HepG2 (cell line): Measurements from ENCODE around the gene RPL26. TPM values are rescaled to one million over a fixed set of nuclear protein-coding genes. Genes with fewer than 3 reads are reported as not detected.
A peak's percentile ranks its signal among the peaks of the same experiment; 100 is the strongest.

Source experiments
- CEBPZ ChIP-seq: IDR thresholded peaks from 2 replicates; pipeline ENCODE4 v1.6.1; 2012; ENCODE audit warnings: low read length, improper control_type of control experiment
- CHD2 ChIP-seq: IDR thresholded peaks from 2 replicates; pipeline ENCODE4 v1.6.1; 2011; ENCODE audit warnings: low read depth, low read length, improper control_type of control experiment
- DNMT1 ChIP-seq: sonication (generic); formaldehyde crosslinking; IDR thresholded peaks from 2 replicates; pipeline ENCODE4 v1.5.1; 2020; ENCODE audit warnings: mild to moderate bottlenecking, missing genetic modification reagents
- GFI1 ChIP-seq: sonication (generic); formaldehyde crosslinking; IDR thresholded peaks from 2 replicates; pipeline ENCODE4 v1.5.0; 2020; ENCODE audit warnings: missing genetic modification reagents, mild to moderate bottlenecking, borderline replicate concordance
- GLMP ChIP-seq: sonication (generic); formaldehyde crosslinking; IDR thresholded peaks from 2 replicates; pipeline ENCODE4 v1.9.0; 2021; ENCODE audit warnings: missing genetic modification reagents, mild to moderate bottlenecking, borderline replicate concordance
- GPBP1L1 ChIP-seq: sonication (generic); formaldehyde crosslinking; IDR thresholded peaks from 2 replicates; pipeline ENCODE4 v1.5.0; 2020; ENCODE audit warnings: mild to moderate bottlenecking, missing genetic modification reagents
- HINFP ChIP-seq: sonication (generic); formaldehyde crosslinking; IDR thresholded peaks from 2 replicates; pipeline ENCODE4 v1.4.0; 2020; ENCODE audit warnings: low read depth, mild to moderate bottlenecking, missing genetic modification reagents
- JUNB ChIP-seq: sonication (generic); formaldehyde crosslinking; IDR thresholded peaks from 2 replicates; pipeline ENCODE4 v1.8.0; 2022; ENCODE audit warnings: missing genetic modification reagents, mild to moderate bottlenecking, borderline replicate concordance
- MAFG ChIP-seq: sonication (generic); formaldehyde crosslinking; IDR thresholded peaks from 2 replicates; pipeline ENCODE4 v1.5.1; 2020; ENCODE audit warnings: mild to moderate bottlenecking, missing genetic modification reagents
- NCOR1 ChIP-seq: fragments of 200-600 bp; sonication (generic); IDR thresholded peaks from 2 replicates; pipeline ENCODE4 v1.7.0; 2017; ENCODE audit warnings: antibody characterized with exemption, low read length, borderline replicate concordance
- RAD51 ChIP-seq: fragments of 450-650 bp; IDR thresholded peaks from 2 replicates; pipeline ENCODE4 v1.6.1; 2016; ENCODE audit warnings: borderline replicate concordance
- RORA ChIP-seq: sonication (generic); formaldehyde crosslinking; IDR thresholded peaks from 2 replicates; pipeline ENCODE4 v1.5.0; 2020; ENCODE audit warnings: mild to moderate bottlenecking, missing genetic modification reagents, moderate library complexity
- RXRA ChIP-seq: sonication (generic); formaldehyde crosslinking; IDR thresholded peaks from 2 replicates; pipeline ENCODE4 v1.5.1; 2020; ENCODE audit warnings: missing genetic modification reagents
- SIN3A ChIP-seq: IDR thresholded peaks from 2 replicates; pipeline ENCODE4 v1.6.1; 2011; ENCODE audit warnings: low read depth, mild to moderate bottlenecking, control low read depth, low read length, borderline replicate concordance
- SIX4 ChIP-seq: sonication (generic); formaldehyde crosslinking; IDR thresholded peaks from 2 replicates; pipeline ENCODE4 v1.4.0; 2020; ENCODE audit warnings: missing genetic modification reagents
- TRIM22 ChIP-seq: fragments of 450-650 bp; IDR thresholded peaks from 2 replicates; pipeline ENCODE4 v1.6.1; 2017
- WIZ ChIP-seq: sonication (generic); formaldehyde crosslinking; IDR thresholded peaks from 2 replicates; pipeline ENCODE4 v1.5.1; 2020; ENCODE audit warnings: mild to moderate bottlenecking, missing genetic modification reagents
- ZFAT ChIP-seq: sonication (generic); formaldehyde crosslinking; conservative IDR thresholded peaks from 2 replicates; pipeline ENCODE4 v1.8.1; 2023; ENCODE audit warnings: missing genetic modification reagents, inconsistent platforms
- ZNF543 ChIP-seq: sonication (generic); formaldehyde crosslinking; IDR thresholded peaks from 2 replicates; pipeline ENCODE4 v1.4.0; 2020; ENCODE audit warnings: mild to moderate bottlenecking, missing genetic modification reagents
- ZNF557 ChIP-seq: sonication (generic); formaldehyde crosslinking; IDR thresholded peaks from 2 replicates; pipeline ENCODE4 v1.4.0; 2020; ENCODE audit warnings: missing genetic modification reagents
- ZNF841 ChIP-seq: sonication (generic); formaldehyde crosslinking; IDR thresholded peaks from 2 replicates; pipeline ENCODE4 v1.8.1; 2023; ENCODE audit warnings: missing genetic modification reagents, borderline replicate concordance
- polyA plus RNA-seq, 8 experiments: library from polyadenylated mRNA; depleted of rRNA in 3 of 8; stranded (reverse) in 7 of 8; unstranded in 1 of 8; fragments of >200 nt; fragmentation: Illumina TruSeq in 4 of 8; extraction: Trizol in 4 of 8; gene quantifications; 2 replicates each; pipeline versions ENCODE4 v1.2.1 to v1.2.3, GENCODE V29; 2011 to 2016; ENCODE audit warnings: low read depth in 4 of 8, missing spikeins in 1 of 8, mixed read lengths in 1 of 8; ENCODE audit not compliant: insufficient read depth in 1 of 8
- total RNA-seq, 5 experiments: library from RNA; depleted of rRNA; stranded (reverse); fragments of >200 nt; fragmentation: Illumina TruSeq; extraction: Trizol; gene quantifications; 2 replicates each; pipeline ENCODE4 v1.2.3, GENCODE V29; 2016; ENCODE audit warnings: low read depth in 1 of 5

The RPL26 gene
- total and polyA plus RNA-seq, 2 of the 13 experiments (the other 11 are each of a cell fraction or from before 2014, with no cell fraction given): 2,817 to 3,529 TPM

GRCh38 chr17:8420041-8420934 lies 37.3 kb upstream of the RPL26 start (continued):
- peak; percentile 61; the same call in 1 of the 2 replicates for TF ChIP-seq GFI1 (CRISPR knock-in tag)
- TF ChIP-seq GLMP (CRISPR knock-in tag): no peak
- TF ChIP-seq ZNF841: 0 out of 2 replicates have a peak, but pooled peaks have one; percentile 56
- TF ChIP-seq ZNF543: 0 out of 2 replicates have a peak, but pooled peaks have one; percentile 33
- TF ChIP-seq CEBPZ: no peak
- TF ChIP-seq CHD2: no peak
- peak; percentile 99 for TF ChIP-seq RORA (CRISPR knock-in tag)
- no peak for TF ChIP-seq MAFG (CRISPR knock-in tag)
- no peak for TF ChIP-seq WIZ (CRISPR knock-in tag)
- peak; percentile 45; the same call in 1 of the 2 replicates for TF ChIP-seq JUNB (CRISPR knock-in tag)
- TF ChIP-seq SIN3A: no peak
- TF ChIP-seq NCOR1: peak; percentile 99
- TF ChIP-seq GPBP1L1 (CRISPR knock-in tag): no peak
- TF ChIP-seq TRIM22: no peak
- TF ChIP-seq RXRA (CRISPR knock-in tag): peak; percentile 95; the same call in 1 of the 2 replicates
- TF ChIP-seq SIX4: peak; percentile 75
- TF ChIP-seq DNMT1 (CRISPR knock-in tag): no peak
- no peak for TF ChIP-seq RAD51
- TF ChIP-seq ZNF557 (CRISPR knock-in tag): 0 out of 2 replicates have a peak, but pooled peaks have one; percentile 39
- TF ChIP-seq ZFAT: no peak
- no peak for TF ChIP-seq HINFP (CRISPR knock-in tag)
